SIG-M5 treated with dmso at 0.1 percent for 504 hours (cell line): ENCODE results near the gene ITGAX.

Experiments used
- DNase-seq: peaks from one replicate; lab custom pipeline; 2025; ENCODE audit not compliant: unreplicated experiment; lab: John Stamatoyannopoulos, UW

Gene ITGAX

GRCh38 chr16:31348579-31348978, 6.4 kb upstream of the ITGAX start:
- peak; percentile 64 for DNase-seq

DNA sequence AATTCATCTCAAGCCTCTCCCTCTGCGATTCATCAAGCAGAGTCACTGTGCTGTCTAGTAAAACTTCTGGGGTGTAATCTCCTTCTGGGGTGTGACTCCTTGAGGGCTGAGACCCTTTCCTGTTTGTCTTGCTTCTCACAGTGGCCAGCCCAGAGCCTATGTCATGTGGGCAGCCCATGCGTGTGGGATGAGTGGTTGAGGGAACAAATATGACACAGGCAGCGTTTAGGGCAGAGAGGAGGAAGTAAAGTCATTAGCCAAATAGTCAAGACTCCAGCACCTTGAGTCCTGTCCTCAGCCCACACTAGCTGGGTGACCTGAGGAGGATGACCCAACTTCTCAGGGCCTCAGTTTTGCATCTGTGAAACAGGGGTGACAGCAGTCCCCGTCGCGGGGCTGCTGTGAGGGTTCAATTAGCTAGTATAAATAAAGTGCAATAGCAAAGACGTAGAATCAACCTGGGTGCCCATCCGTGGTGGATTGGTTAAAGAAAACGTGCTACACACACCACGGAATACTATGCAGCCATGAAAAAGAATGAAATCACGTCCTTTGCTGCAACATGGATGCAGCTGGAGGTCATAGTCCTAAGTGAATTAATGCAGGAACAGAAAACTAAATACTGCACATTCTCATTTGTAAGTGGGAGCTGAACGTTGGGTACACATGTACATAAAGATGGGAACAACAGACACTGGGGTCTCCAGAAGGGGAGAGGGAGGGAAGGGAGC, 4.5 kb upstream of the ITGAX start:
- peak; percentile 15 for DNase-seq

- DNase-seq: no peak
These were observed 3.6 kb upstream of the ITGAX start for GRCh38 chr16:31351246-31351941.

DNA sequence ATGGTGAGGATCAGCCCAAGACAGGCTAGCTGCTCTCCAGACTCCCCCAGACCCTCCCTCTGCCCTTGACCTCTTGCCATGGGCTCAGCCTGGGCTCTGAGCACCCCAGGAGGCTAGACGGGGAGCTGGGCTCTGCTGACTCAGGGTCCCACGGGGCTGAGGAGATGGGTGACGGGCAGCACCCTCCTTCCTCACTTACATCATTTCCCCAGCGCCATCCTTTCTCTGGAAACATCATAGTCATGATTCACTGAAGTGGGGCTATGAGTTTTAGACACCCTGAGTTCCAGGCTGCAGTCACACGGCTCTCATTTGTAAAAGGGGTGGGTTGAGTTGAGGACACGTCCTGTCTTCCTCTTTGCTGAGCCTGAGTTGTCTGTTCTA, 3.0 kb upstream of the ITGAX start:
- peak; percentile 56 for DNase-seq

DNA sequence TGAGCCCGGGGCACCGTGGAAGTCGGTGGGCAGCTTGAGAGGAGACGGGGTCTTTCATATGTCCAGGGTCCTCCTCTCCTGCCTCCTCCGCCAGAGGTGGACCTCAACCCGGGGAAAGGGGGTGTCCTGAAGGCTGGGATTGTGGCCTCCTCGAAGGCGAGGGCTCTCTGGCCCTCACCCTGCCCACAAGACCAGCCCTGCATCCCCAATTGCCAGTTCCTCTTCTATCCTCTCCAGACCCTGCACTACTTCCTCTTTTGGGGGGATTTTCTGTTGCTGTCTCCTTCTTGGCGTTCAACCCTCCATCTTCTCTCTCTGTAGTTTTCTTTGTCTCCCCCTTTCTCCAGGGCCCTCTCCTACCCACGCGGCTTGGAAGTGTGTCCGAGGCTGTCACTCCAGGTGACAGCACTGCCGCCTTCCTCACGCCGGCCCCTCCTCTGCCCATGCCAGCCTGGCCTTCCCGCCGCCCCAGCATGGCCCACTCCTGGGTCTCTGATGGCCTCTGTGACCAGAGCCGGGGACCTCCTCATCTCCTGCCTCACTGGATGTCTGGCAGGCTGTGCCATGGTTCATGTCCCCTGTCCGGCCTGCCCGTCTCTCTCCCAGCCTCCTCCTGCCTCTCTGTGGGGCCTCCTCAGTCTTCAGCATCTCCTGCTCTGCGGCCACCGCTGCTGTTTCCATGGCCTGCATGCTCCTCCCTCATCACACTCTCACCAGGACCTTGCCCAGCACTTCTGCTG, 2.4 kb upstream of the ITGAX start:
- DNase-seq: peak; percentile 89

DNA sequence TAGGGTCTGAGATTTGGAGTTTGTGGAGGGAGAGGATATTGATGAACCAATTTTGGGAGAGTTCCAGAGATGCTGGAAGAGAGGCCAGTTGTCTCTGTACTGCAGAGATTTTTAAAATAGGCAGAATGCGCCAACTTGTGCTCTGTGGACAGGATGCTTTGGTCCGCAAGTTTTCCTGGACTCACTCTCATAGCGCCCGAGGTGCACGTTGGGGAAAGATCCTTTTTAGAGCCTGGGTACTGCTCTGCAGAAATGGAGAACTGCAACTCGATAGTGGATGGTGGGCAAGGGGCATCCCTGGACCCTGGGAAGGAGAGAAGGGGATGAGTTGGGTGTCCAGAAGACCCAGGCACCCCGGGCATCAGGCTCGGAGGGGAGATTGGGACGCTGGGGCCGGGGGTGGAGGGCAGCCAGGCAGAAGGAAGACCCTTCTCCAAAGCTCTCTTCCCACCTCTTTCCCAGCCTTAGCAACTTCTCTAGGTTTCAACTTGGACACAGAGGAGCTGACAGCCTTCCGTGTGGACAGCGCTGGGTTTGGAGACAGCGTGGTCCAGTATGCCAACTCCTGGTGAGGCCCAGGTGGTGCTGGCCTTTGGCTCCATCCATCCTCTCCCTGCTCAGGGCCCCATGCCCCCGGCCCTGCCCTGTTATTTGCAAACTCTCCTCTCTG, 590 bp downstream of the ITGAX start:
- no peak for DNase-seq

- DNase-seq: no peak
These were observed 1.8 kb downstream of the ITGAX start for GRCh38 chr16:31356566-31357323.

GRCh38 chr16:31357324-31358109, 2.5 kb downstream of the ITGAX start:
- DNase-seq: peak; percentile 11

- DNase-seq: peak; percentile 13
These were observed 5.3 kb downstream of the ITGAX start for GRCh38 chr16:31360251-31360650.

GRCh38 chr16:31361201-31362110, 6.5 kb downstream of the ITGAX start:
- DNase-seq: no peak

- DNase-seq: no peak
These were observed 7.8 kb downstream of the ITGAX start for GRCh38 chr16:31362476-31363405.

GRCh38 chr16:31363721-31364120, 8.7 kb downstream of the ITGAX start:
- DNase-seq: no peak

- DNase-seq: no peak
These were observed 9.4 kb downstream of the ITGAX start for GRCh38 chr16:31364421-31364820.

DNA sequence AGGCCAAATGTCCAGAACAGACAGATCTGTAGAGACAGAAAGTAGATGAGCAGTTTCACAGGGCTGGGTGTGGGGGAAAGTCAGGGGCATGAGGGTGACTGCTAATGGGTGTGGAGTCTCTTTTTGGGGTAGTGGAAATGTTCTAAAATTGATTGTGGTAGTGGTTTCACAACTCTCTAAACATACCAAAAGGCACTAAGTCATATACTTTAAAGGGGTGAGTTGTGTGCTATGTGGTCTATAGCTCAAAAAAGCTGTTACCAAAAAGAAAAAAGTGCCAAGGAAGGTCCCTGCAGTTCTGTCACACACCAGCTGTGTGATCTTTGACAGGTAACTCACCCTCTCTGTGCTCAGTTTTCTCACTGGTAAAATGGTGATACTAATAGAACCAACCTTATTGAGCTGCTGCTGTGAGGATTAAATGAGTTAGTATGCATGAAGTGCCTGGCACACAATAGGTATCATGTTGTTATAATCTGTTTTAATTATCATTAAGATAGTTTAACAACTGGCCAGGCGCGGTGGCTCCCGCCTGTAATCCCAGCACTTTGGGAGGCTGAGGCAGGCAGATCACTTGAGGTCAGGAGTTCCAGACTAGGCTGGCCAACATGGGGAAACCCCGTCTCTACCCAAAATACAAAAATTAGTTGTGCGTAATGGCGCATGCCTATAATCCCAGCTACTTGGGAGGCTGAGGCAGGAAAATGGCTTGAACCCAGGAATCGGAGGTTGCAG, 10.3 kb downstream of the ITGAX start:
- DNase-seq: peak; percentile 94

DNA sequence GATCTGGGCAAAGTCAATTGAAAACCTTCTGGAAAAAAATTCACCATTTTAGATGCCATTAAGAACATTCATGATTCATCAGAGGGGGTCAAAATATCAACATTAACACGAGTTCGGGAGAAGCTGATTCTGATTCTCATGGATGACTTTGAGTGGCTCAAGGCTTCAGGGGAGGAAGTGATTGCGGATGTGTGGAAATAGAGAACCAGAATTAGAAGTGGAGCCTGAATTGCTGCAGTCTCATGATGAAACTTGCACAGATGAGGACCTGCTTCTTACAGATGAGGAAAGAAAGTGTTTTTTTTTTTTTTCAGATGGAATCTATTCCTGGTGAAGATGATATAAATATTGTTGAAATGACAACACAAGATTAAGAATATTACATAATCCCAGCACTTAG, 12.9 kb downstream of the ITGAX start:
- peak; percentile 96 for DNase-seq

- DNase-seq: no peak
These were observed 16.0 kb downstream of the ITGAX start for GRCh38 chr16:31371008-31371407.
